OCI-LY1 (cell line): Measurements from ENCODE around the gene MRPL28.
"Not testable (repeated sequence)": the region's sequence is repeated elsewhere in the genome, so short reads cannot be mapped to it uniquely, and the experiment has no call there.

Experiments used
- H2AFZ ChIP-seq: fragments of 200-600 bp; sonication (generic), shearing (Covaris generic); 2 replicates; pipeline ENCODE4 v1.6.0; 2014; ENCODE audit warnings: antibody characterized with exemption, mild to moderate bottlenecking, low read length
- H3F3A ChIP-seq: fragments of 200-600 bp; sonication (generic), shearing (Covaris generic); 2 replicates; pipeline ENCODE4 v1.6.0; 2014; ENCODE audit warnings: mild to moderate bottlenecking, antibody characterized with exemption, low read length, moderate library complexity; ENCODE audit not compliant: insufficient read depth
- H3K27ac ChIP-seq: fragments of 200-600 bp; sonication (generic); 2 replicates; pipeline ENCODE4 v1.5.1; 2014; ENCODE audit warnings: low read length, mixed run types, mild to moderate bottlenecking, low read depth; ENCODE audit not compliant: poor library complexity, severe bottlenecking
- H3K27me3 ChIP-seq: fragments of 200-600 bp; sonication (generic); 2 replicates; pipeline ENCODE4 v1.6.0; 2014; ENCODE audit warnings: antibody characterized with exemption, mild to moderate bottlenecking, low read length, moderate library complexity; ENCODE audit not compliant: insufficient read depth
- H3K36me3 ChIP-seq: fragments of 200-600 bp; sonication (generic); 2 replicates; pipeline ENCODE4 v1.6.1; 2014; ENCODE audit warnings: mild to moderate bottlenecking, antibody characterized with exemption, low read length, moderate library complexity, mixed read lengths; ENCODE audit not compliant: insufficient read depth
- H3K4me1 ChIP-seq: fragments of 200-600 bp; sonication (generic); 2 replicates; pipeline ENCODE4 v1.5.1; 2014; ENCODE audit warnings: mild to moderate bottlenecking, low read length, moderate library complexity; ENCODE audit not compliant: insufficient read depth, severe bottlenecking
- H3K4me2 ChIP-seq: fragments of 200-600 bp; sonication (generic), shearing (Covaris generic); 2 replicates; pipeline ENCODE4 v1.6.1; 2014; ENCODE audit warnings: low read length
- H3K4me3 ChIP-seq: fragments of 200-600 bp; sonication (generic); 2 replicates; pipeline ENCODE4 v1.5.1; 2014; ENCODE audit warnings: low read length, low read depth, mild to moderate bottlenecking, mixed read lengths; ENCODE audit not compliant: poor library complexity, severe bottlenecking
- H3K79me2 ChIP-seq: fragments of 200-600 bp; shearing (Covaris generic); 2 replicates; pipeline ENCODE4 v1.6.1; 2016; ENCODE audit warnings: mixed run types, low read length, mixed read lengths; ENCODE audit not compliant: insufficient read depth
- H3K9ac ChIP-seq: fragments of 200-600 bp; sonication (generic), shearing (Covaris generic); 2 replicates; pipeline ENCODE4 v1.6.1; 2014; ENCODE audit warnings: mild to moderate bottlenecking, low read length, mixed read lengths
- H3K9me2 ChIP-seq: fragments of 200-600 bp; sonication (generic), shearing (Covaris generic); 2 replicates; pipeline ENCODE4 v1.6.1; 2014; ENCODE audit warnings: low read depth, mild to moderate bottlenecking, low read length, mixed read lengths
- H3K9me3 ChIP-seq: fragments of 200-600 bp; shearing (Covaris generic); 2 replicates; pipeline ENCODE4 v1.6.1; 2014; ENCODE audit warnings: low read length, mixed read lengths
- H4K20me1 ChIP-seq: fragments of 200-600 bp; sonication (generic), shearing (Covaris generic); 2 replicates; pipeline ENCODE4 v1.6.0; 2016; ENCODE audit warnings: mild to moderate bottlenecking, low read length; ENCODE audit not compliant: insufficient read depth
- EZH2 ChIP-seq: fragments of 200-600 bp; sonication (generic), shearing (Covaris generic); IDR thresholded peaks from 2 replicates; pipeline ENCODE4 v1.8.0; 2017; ENCODE audit warnings: borderline replicate concordance, mixed run types, mild to moderate bottlenecking, antibody characterized with exemption, low read length, moderate library complexity, mixed read lengths
- TF ChIP-seq, protein P1 (sequence below): fragments of 200-600 bp; sonication (generic), shearing (Covaris generic); IDR thresholded peaks from 2 replicates; pipeline ENCODE4 v1.5.1; 2017; ENCODE audit warnings: mild to moderate bottlenecking, antibody characterized with exemption, low read length, moderate library complexity, mixed read lengths

Gene MRPL28

DNA sequence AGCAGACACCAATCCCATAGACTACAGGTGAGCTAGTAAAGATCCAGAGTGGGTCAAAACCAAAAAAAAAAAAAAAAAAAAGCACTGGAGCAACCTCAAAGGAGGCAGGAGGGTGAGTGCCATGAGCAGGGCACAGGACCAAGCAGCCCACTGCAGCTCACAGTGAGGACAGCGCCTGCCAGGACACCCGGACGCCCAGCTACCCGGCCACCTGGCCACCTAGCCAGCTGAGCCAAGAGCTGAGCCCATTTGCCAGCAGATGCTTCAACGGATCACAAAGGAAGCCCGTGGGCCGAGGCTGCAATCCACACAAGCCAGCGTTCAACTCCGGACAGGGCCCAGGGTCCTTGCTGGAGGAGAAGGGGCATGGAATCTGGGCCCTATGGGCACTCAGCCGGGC, 32.9 kb downstream of the MRPL28 start:
- no peak overlapping the region for H3K4me3 ChIP-seq
- H3K36me3 ChIP-seq: peaks cover 4% of the 10 kb centered on the region; the same call in 1 of the 2 replicates
- H3K79me2 ChIP-seq: peaks cover 49% of the 10 kb centered on the region
- no peak for TF ChIP-seq EZH2
- TF ChIP-seq, protein P1, sequence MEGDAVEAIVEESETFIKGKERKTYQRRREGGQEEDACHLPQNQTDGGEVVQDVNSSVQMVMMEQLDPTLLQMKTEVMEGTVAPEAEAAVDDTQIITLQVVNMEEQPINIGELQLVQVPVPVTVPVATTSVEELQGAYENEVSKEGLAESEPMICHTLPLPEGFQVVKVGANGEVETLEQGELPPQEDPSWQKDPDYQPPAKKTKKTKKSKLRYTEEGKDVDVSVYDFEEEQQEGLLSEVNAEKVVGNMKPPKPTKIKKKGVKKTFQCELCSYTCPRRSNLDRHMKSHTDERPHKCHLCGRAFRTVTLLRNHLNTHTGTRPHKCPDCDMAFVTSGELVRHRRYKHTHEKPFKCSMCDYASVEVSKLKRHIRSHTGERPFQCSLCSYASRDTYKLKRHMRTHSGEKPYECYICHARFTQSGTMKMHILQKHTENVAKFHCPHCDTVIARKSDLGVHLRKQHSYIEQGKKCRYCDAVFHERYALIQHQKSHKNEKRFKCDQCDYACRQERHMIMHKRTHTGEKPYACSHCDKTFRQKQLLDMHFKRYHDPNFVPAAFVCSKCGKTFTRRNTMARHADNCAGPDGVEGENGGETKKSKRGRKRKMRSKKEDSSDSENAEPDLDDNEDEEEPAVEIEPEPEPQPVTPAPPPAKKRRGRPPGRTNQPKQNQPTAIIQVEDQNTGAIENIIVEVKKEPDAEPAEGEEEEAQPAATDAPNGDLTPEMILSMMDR: no peak
- no peaks in the 10 kb centered on the region for H4K20me1 ChIP-seq
- peaks cover 36% of the 10 kb centered on the region for H3K4me1 ChIP-seq
- H3K27ac ChIP-seq: no peak overlapping the region
- H3K9me3 ChIP-seq: 0 out of 2 replicates have a peak, but pooled peaks cover 3% of the 10 kb centered on the region
- H3K9ac ChIP-seq: no peak overlapping the region
- no peak overlapping the region for H2AFZ ChIP-seq
- H3K27me3 ChIP-seq: no peaks in the 10 kb centered on the region
- no peaks in the 10 kb centered on the region for H3K9me2 ChIP-seq
- H3F3A ChIP-seq: no peaks in the 10 kb centered on the region
- H3K4me2 ChIP-seq: no peak overlapping the region

DNA sequence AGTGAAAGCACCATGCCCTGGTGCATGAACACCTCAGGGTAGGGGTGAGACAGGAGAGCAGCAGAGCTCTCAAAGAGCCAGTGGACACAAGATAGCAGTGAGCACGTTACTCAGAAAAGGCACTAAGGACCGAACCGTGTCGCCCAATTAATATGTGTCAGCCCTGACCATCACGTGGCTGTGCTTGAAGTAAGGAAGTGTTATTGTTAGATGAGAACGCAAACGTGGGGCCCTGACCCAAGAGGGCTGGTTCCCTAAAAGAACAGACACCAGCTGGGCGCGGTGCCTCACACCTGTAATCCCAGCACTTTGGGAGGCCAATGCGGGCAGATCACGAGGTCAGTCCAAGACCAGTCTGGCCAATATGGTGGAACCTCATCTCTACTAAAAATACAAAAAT, 34.1 kb downstream of the MRPL28 start:
- Histone ChIP-seq H3K9me3 (0 out of 2 replicates have a peak, but pooled peaks cover 3% of the 10 kb centered on the region), H3K36me3 (peaks cover 4% of the 10 kb centered on the region; the same call in 1 of the 2 replicates), H3K27ac (peak overlapping the region; percentile 2), H4K20me1 (no peaks in the 10 kb centered on the region), H3K79me2 (peaks cover 49% of the 10 kb centered on the region), H3F3A (no peaks in the 10 kb centered on the region), H2AFZ (no peak overlapping the region), H3K9ac (peak overlapping the region; percentile 2; the same call in 1 of the 2 replicates), H3K4me1 (peaks cover 36% of the 10 kb centered on the region), H3K4me2 (peak overlapping the region; percentile 24; the same call in 1 of the 2 replicates), H3K4me3 (no peak overlapping the region), H3K9me2 (no peaks in the 10 kb centered on the region), H3K27me3 (no peaks in the 10 kb centered on the region)
- no peak for TF ChIP-seq EZH2
- TF ChIP-seq, protein P1: no peak

DNA sequence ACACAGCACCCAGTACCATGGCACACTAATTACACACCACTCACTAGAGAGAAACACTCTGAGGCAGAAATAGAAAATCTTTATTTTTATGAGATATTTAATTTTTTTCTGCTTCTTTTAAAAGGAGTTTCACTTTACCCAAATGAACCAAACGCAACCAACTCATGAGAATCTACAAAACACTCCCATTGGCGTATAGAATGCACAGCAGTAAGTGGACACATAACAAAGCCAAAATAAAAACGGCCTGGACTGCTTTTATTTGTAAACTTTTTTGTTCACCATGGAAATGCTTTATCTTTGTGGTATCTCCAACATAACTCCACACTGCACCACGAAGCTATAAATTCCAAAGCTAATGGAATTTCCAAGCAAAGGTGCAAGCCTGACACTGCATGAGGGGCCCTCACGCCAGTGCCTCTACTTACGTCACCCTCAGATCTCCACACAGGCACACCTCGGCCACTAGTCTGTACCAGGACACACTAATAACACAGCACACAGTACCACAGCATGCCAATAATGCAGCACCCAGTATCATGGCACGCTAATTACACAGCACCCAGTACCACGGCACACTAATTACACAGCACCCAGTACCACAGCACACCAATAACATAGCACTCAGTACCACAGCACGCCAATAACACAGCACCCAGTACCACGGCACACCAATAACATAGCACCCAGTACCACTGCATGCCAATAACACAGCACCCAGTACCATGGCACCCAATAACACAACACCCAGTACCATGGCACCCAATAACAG, 35.3 kb downstream of the MRPL28 start:
- not testable (repeated sequence) for H3F3A ChIP-seq, H2AFZ ChIP-seq, H3K9me2 ChIP-seq, H3K4me3 ChIP-seq, H3K27ac ChIP-seq, H3K4me2 ChIP-seq, H3K9ac ChIP-seq, H3K9me3 ChIP-seq, H3K36me3 ChIP-seq, H3K27me3 ChIP-seq, H4K20me1 ChIP-seq
- H3K79me2 ChIP-seq: peaks cover 46% of the 10 kb centered on the region
- H3K4me1 ChIP-seq: peaks cover 33% of the 10 kb centered on the region

DNA sequence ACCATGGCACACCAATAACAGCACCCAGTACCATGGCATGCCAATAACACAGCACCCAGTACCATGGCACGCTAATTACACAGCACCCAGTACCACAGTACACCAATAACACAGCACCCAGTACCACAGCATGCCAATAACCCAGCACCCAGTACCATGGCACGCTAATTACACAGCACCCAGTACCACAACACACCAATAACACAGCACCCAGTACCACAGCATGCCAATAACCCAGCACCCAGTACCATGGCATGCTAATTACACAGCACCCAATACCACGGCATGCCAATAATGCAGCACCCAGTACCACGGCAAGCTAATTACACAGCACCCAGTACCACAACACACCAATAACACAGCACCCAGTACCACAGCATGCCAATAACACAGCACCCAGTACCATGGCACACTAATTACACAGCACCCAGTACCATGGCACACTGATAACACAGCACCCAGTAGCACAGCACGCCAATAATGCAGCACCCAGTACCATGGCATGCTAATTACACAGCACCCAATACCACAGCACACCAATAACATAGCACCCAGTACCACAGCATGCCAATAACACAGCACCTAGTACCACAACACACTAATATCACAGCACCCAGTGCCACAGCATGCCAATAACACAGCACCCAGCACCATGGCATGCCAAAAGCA, 36.0 kb downstream of the MRPL28 start:
- not testable (repeated sequence) for H3K27me3 ChIP-seq, H3K9ac ChIP-seq, H3K27ac ChIP-seq, H3F3A ChIP-seq, H4K20me1 ChIP-seq, H3K36me3 ChIP-seq, H3K9me3 ChIP-seq, H3K4me3 ChIP-seq, H3K9me2 ChIP-seq, H2AFZ ChIP-seq, H3K4me2 ChIP-seq
- Histone ChIP-seq H3K4me1 (peaks cover 26% of the 10 kb centered on the region), H3K79me2 (peaks cover 41% of the 10 kb centered on the region)
